Right lobe of liver (tissue), 6 donors: ENCODE results near the gene KRTAP3-2. TPM values are rescaled to one million over a fixed set of nuclear protein-coding genes. Genes with fewer than 3 reads are reported as not detected.

Experiments used
- ATAC-seq, 4 donors: fragments of 200-7000 bp; cut with Tn5 transposase; one replicate each; pipeline ENCODE4 v1.9.1; 2020; ENCODE audit warnings: mild to moderate bottlenecking in 4 of 4, moderate library complexity in 4 of 4
- DNase-seq, 3 donors: peaks; one replicate each; pipeline ENCODE4 v3.0.0-alpha.2; 2020
- H3K27ac ChIP-seq, 3 donors: fragments of 200-600 bp; one replicate each; pipeline ENCODE4 v1.8.0; 2022
- H3K27me3 ChIP-seq, 2 donors: fragments of 200-600 bp; one replicate each; pipeline ENCODE4 v1.8.0; 2022
- H3K36me3 ChIP-seq, 4 donors: fragments of 200-600 bp; sonication (generic) in 1 of 4; one replicate each; pipeline versions ENCODE4 v1.5.1 to v1.8.0; 2017 to 2022; ENCODE audit warnings: control low read depth in 1 of 4
- H3K4me1 ChIP-seq, 4 donors: fragments of 200-600 bp; sonication (generic) in 1 of 4; one replicate each; pipeline versions ENCODE4 v1.5.1 to v1.8.0; 2017 to 2022; ENCODE audit warnings: control low read depth in 1 of 4
- H3K4me3 ChIP-seq, 3 donors: fragments of 200-600 bp; one replicate each; pipeline ENCODE4 v1.8.0; 2022
- H3K9me3 ChIP-seq, 4 donors: fragments of 200-600 bp; sonication (generic) in 1 of 4; one replicate each; pipeline versions ENCODE4 v1.5.1 to v1.8.0; 2017 to 2022; ENCODE audit warnings: control low read depth in 1 of 4
- CTCF ChIP-seq, 4 donors: fragments of 200-600 bp in 3 of 4; fragments of 450-650 bp in 1 of 4; IDR thresholded peaks; one replicate each; pipeline versions ENCODE4 v1.5.1 to v1.8.0; 2016 to 2022; ENCODE audit warnings: antibody characterized with exemption in 4 of 4, mild to moderate bottlenecking in 2 of 4
- POLR2A ChIP-seq: fragments of 450-650 bp; IDR thresholded peaks from one replicate; pipeline ENCODE4 v1.6.1; 2017; ENCODE audit warnings: antibody characterized with exemption, mild to moderate bottlenecking
- WGBS: methylation state at CpG from one replicate; pipeline ENCODE4 v1.1.6; 2018; ENCODE audit warnings: low coverage, low lambda C conversion rate; ENCODE audit not compliant: insufficient coverage; ENCODE audit errors: missing lambda C conversion rate; 5-methylcytosine and 5-hydroxymethylcytosine counted together
- intact Hi-C, 2 donors: fragments of 100-400 bp; cut with DNase I; formaldehyde crosslinking; loops; one replicate each; pipeline versions ENCODE4 v1.11.2 to v1.14.1; 2022
- total RNA-seq, 6 experiments: library from RNA; depleted of rRNA in 2 of 6; stranded (reverse); fragments of >200 nt in 2 of 6; fragmentation: NEBNext Ultra II Directional in 3 of 6; extraction: Animal tissue kit (Norgen Biotek cat#: 25700) in 3 of 6; gene quantifications; one replicate each; pipeline versions ENCODE4 v1.1.0 to v1.2.4, GENCODE V29; 2016 to 2023
- donor health status: DM: no; HTN: yes; CAD: no.
- donor health status: DM: no; HTN: no; CAD: no.
- donor health status: DM: no; HTN: no; CAD: no.
- donor health status: DM: no; HTN: yes; CAD: no.
- donor health status: DM: no; HTN: yes; CAD: no.

The KRTAP3-2 gene
- total RNA-seq, 6 experiments from 2014 or later, result not detected

GRCh38 chr17:40995116-40995515, 4.6 kb downstream of the KRTAP3-2 start:
- 8% methylated on average over 1 of the region's 1 CpG for WGBS
- H3K4me3 ChIP-seq, result no peak overlapping the region
- peaks cover 5 to 15% of the 10 kb centered on the region in 2 donors for H3K27me3 ChIP-seq
- H3K4me1 ChIP-seq, result no peaks in the 10 kb centered on the region
- H3K9me3 ChIP-seq, result no peaks in the 10 kb centered on the region
- H3K27ac ChIP-seq, result no peak overlapping the region
- DNase-seq, result no peak
- ATAC-seq, result no peak
- TF ChIP-seq POLR2A (no peak), CTCF (IDR thresholded peaks at IDR 0.05) (no peak)
- no peaks in the 10 kb centered on the region for H3K36me3 ChIP-seq
- intact Hi-C loops, result no loop called here

- WGBS, result 0% methylated on average over 1 of the region's 4 CpGs
- ATAC-seq (no peak), DNase-seq (no peak)
- Histone ChIP-seq H3K4me1 (no peaks in the 10 kb centered on the region), H3K36me3 (no peaks in the 10 kb centered on the region), H3K4me3 (no peak within 1 kb of the TSS), H3K27me3 (peaks cover 5 to 15% of the 10 kb centered on the region in 2 donors), H3K27ac (no peak within 1 kb of the TSS), H3K9me3 (no peaks in the 10 kb centered on the region)
- TF ChIP-seq POLR2A, result no peak
- intact Hi-C loops, result no loop called here
These were observed 5.9 kb downstream of the KRTAP3-2 start, which contains the start of gene KRTAP3-3 for GRCh38 chr17:40993839-40994238. TSS of gene KRTAP3-3 (minus strand) at chr17:40994164. CDS start at chr17:40994097, 67 bp downstream.

GRCh38 chr17:40993084-40993483, 6.6 kb downstream of the KRTAP3-2 start:
- ATAC-seq (no peak), DNase-seq (no peak)
- H3K36me3 ChIP-seq, result no peaks in the 10 kb centered on the region
- no peaks in the 10 kb centered on the region for H3K4me1 ChIP-seq
- intact Hi-C loops, result no loop called here
- 56% methylated on average over 2 of the region's 2 CpGs for WGBS
- H3K27ac ChIP-seq, result no peak overlapping the region
- TF ChIP-seq POLR2A (no peak), CTCF (IDR thresholded peaks at IDR 0.05) (no peak)
- H3K27me3 ChIP-seq, result peaks cover 5 to 12% of the 10 kb centered on the region in 2 donors
- H3K4me3 ChIP-seq, result no peak overlapping the region
- no peaks in the 10 kb centered on the region for H3K9me3 ChIP-seq

- intact Hi-C loops, result no loop called here
- WGBS, result 69% methylated on average over 3 of the region's 3 CpGs
- no peak for ATAC-seq
- TF ChIP-seq CTCF (IDR thresholded peaks at IDR 0.05) (no peak), POLR2A (no peak)
- no peaks in the 10 kb centered on the region for H3K4me1 ChIP-seq
- peaks cover 5 to 12% of the 10 kb centered on the region in 2 donors for H3K27me3 ChIP-seq
- no peaks in the 10 kb centered on the region for H3K9me3 ChIP-seq
- no peak overlapping the region for H3K27ac ChIP-seq
- no peak for DNase-seq
- H3K36me3 ChIP-seq, result no peaks in the 10 kb centered on the region
- H3K4me3 ChIP-seq, result no peak overlapping the region
These were observed 7.0 kb downstream of the KRTAP3-2 start for GRCh38 chr17:40992666-40993065.

GRCh38 chr17:40986920-40987319, 12.8 kb downstream of the KRTAP3-2 start:
- no peaks in the 10 kb centered on the region for H3K9me3 ChIP-seq
- H3K36me3 ChIP-seq, result no peaks in the 10 kb centered on the region
- H3K27ac ChIP-seq, result no peak overlapping the region
- intact Hi-C loops, result no loop called here
- no peak overlapping the region for H3K4me3 ChIP-seq
- DNase-seq, result no peak
- TF ChIP-seq POLR2A (no peak), CTCF (IDR thresholded peaks at IDR 0.05) (no peak)
- H3K27me3 ChIP-seq, result peaks cover 0 to 12% of the 10 kb centered on the region in 2 donors
- H3K4me1 ChIP-seq, result no peaks in the 10 kb centered on the region
- ATAC-seq, result no peak
- WGBS, result 45% methylated on average over 8 of the region's 8 CpGs
